Hepatic stellate cell (primary cell): Measurements from ENCODE around the gene FETUB.

ENCODE experiments used
- DNase-seq: peaks from one replicate; pipeline ENCODE4 v3.0.0; 2011; ENCODE audit warnings: low spot score

The FETUB gene, protein sequence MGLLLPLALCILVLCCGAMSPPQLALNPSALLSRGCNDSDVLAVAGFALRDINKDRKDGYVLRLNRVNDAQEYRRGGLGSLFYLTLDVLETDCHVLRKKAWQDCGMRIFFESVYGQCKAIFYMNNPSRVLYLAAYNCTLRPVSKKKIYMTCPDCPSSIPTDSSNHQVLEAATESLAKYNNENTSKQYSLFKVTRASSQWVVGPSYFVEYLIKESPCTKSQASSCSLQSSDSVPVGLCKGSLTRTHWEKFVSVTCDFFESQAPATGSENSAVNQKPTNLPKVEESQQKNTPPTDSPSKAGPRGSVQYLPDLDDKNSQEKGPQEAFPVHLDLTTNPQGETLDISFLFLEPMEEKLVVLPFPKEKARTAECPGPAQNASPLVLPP

DNA sequence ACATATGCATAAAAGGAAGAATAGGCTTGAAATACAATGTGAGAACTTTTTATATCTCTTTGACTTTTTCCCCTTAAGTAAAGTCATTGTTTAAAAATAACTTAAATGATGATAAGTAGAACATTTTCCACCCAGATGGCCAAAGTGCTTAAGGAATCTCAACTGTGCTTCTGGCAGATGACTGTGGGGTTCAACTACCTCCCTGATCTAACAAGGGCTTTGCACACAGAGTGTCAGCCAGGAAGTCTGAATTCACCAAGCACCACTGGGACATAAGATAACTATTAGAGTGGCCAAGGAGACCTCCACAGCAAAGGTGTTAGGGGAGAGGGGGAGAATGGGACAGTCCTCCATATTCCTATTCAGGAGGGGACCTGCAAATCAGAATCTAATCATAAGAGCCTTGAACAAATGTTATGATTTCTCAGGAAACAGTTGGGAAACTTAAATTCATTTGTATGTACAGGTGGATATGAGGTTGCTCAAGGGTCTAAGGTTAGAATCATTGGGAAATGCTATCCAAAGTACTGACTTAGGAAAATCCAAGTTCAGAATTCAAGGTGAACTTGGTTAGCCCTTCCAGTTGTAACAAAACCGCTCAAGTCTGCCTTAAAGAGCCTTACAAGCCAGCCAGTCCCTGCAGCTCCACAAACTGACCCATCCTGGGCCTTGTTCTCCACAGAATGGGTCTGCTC is at the start of gene FETUB:
FETUB (plus strand) TSS at position 622 of the 695 bp plus-strand sequence; CDS start at position 684, 62 bp downstream.
- DNase-seq: no peak

DNA sequence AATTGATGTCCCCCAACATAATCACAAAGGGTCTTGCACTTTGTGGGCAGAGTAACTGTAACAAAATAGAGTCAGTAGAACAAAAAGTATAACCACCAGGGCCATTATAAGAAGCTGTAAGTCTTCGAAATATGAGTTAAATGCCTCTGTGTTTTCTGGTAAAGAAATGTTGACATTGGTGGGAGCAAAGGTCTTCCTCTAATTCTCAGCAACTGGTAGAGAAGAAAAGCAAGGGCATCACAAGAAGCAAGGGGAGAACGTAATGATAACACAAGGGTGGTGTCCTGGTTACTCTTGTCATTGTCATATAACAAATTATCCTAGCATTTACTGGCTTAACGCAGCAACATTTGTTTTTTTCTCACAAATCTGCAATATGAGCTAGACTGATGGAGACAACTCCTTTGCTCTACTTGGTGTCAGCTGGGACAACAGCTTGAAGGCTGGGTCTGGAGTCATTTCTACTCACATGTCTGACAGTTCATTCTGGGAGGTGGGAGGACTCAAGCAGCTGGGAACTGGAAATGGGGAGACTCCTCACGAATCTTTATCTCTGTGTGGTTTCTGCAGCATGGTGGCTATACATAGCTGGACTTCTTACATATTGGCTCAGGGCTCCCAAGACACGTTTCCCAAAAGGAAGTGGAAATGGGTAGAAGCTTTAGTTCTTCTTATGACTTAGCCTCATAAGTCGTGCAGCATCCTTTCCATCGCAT is 49.5 kb upstream of the FETUB start:
- no peak for DNase-seq

DNA sequence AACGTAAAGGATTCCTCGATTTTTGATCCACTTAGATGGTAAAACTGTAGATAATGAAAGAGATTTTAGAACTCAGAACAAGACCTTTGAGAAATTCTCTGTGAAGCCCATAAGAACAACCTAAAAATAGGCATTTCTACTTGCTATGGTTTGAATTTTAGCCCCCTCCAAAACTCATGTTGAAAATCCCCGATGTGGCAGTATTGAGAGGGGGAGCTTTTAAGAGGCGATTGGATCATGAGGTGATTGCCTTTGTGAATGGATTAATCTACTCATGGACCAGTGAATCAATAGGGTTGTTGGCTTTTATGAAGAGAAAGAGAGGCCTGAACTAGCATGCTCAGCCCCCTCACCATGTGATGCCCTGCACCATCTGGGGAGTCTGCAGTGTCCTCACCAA is 47.5 kb upstream of the FETUB start:
- DNase-seq: no peak

DNA sequence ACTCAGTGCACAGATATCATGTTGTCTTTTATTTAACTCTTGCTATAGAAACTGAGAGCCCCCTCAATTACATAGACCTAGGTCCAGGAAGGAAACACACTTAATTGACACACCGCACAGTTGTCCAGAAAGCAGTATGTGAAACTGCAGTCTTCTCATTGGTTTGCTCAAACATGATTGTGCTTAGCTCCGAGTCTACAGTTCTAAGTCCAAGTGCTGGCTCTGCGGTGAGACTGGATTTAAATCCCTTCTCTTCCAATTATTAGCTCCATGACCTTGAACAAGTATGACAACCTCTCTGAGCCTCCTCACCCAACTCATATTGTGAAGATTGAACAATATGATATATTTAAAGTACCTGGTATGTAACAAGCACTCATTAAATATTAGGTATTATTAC is 46.3 kb upstream of the FETUB start:
- no peak for DNase-seq

DNA sequence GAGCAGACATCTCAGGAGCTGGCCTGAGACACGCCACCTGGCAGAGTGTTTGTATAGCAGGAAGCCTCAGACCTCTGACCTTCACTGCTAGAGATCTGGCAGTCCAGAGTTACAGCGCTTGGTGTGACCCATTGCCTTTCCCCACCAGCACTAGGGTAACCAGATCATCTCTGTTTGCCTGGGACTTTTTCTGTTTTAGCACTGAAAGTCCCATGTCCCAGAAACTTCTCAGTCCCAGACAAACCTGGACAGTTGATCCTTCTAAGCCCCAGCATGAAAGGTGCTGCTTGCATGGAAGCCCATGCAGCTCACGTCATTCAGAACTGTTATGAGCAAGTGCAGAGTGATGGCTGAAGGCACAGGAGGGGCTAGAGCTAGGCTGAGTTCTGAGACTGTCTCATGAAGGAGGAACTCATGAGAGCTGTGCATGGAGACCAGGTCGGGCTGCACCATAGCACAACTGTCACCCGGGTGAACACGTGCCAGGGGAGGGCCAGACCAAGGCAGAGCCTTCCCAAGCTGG is 45.5 kb upstream of the FETUB start:
- DNase-seq: no peak

DNA sequence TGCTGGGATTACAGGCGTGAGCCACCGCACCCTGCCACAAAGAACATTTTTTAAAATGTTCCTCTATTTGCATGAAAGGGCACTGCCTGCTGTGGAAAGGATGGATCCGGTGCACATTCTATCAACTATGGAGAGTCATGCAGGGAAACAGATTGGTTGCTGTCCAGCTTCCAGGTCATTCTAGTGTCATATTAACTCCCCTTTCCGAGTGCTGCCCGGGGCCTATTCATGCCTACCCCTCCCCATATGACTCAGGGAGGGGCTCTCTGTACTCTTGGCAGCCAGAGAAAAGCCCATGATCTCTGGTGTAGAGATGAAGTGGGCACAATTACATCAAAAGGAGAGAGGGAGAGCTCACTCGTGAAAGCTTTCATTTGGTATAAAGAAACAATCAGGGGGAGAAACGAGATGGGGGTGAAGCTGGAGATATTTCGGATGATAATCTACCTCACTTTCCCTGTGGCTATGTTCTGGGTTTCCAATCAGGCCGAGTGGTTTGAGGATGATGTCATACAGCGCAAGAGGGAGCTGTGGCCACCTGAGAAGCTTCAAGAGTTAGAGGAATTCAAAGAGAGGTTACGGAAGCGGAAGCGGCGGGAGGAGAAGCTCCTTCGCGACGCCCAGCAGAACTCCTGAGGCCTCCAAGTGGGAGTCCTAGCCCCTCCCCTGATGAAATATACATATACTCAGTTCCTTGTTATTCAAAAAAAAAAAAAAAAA is 43.5 kb upstream of the FETUB start:
- DNase-seq: no peak

DNA sequence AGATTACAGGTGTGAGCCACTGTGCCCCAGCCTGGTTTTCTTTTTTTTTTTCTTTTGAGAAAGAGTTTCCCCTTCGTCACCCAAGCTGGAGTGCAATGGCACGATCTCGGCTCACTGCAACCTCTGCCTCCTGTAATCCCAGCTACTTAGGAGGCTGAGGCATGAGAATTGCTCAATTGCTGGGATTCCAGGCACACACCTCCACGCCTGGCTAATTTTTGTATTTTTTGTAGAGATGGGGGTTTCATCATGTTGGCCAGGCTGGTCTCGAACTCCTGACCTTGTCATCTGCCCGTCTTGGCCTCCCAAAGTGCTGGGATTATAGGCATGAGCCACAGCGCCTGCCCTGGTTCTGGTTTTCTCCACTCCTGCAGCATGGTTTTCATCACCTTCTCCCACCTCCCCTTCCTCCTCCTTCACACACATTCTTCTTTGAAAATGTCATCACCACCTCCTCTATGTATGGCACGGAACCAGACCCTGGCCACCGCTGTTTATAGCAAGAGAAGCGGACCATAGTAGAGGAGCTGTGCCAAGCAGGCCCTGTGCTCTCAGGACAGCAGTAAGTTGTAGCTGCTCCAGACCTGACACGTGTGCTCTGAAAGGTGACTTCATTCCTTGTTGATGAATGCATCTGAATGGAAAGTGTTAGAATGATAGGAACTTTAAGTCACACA is 42.0 kb upstream of the FETUB start:
- DNase-seq: no peak

DNA sequence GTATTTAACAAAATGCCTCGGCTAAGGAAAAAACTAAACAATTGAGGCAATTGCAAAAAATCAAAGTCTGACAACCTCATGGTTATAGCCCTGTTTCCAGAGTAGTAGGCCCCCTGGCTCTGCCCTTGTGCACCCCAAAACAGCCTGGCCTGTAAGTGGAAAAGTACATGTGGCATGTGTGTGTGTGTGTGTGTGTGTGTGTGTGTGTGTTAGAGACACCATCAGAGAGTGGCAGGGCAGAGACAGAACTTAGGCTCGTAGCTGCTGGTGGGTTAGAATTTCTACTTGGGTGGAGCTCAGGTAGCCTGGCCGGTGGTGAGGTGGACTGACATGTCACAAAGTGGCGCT is 41.4 kb upstream of the FETUB start:
- no peak for DNase-seq

DNA sequence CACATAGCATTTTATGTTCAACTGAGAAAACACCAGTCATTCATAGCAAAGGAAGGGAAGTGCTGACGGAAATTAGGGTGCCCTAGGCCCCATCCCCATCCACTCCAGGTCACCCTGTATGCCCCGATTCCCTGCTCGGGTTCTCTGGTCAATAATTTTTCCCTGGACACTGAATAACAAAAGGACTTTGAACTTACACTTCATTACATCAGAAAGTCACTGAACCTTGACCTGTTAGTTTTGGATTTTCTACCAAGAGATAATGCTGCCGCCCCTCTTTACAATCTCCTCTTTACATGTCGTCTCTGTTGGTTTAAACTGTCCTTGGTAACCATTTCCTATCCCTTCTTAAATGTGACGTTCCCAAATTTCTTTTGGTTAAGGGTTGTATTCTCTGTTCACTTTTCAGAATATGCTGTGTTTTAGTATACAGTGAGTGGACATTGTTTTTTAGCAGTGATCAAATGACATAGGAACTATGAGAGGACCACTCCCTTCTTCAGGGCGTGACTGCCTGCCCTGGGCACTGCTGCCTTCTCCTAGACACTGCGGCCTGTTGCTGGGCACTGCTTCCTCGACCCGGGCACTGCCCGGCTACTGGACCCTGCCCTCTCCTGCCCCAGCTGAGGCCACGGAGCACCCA is 40.9 kb upstream of the FETUB start:
- DNase-seq: no peak

DNA sequence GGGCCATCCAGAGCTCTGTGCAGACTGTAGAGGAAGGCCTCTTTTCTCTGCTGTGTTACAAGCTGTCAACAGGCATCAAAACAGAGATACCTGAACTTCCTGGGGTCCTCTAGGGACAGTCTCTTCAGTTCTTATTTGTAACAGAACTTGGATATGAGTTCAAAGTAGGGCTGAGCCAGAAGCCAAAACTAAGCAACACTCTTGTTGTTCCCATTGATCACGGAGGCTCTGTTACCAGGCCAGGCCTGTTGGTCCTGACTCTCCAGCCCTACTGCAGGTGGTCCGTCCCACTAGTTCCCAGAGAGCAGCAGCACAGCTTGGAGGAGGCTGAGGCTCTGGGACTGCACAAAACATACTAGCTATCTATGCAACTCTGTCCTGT is 40.4 kb upstream of the FETUB start:
- no peak for DNase-seq

DNA sequence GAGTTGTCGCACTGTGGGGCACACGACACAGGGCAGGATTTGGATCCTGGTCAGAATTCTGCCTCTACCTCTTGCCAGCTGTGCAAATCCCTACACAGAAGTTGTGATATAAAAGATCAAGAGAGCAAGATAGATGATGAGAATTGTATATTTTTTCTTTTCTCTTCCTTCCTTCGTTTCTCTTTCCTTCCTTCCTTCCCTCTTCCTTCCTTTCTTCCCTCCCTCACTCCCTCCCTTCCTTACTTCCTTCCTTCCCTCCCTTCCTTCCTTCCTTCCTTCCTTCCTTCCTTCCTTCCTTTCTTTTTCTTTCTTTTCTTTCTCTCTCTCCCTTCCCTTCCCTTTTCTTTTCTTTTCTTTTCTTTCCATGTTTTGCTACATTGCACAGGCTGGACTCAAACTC is 39.3 kb upstream of the FETUB start:
- DNase-seq: no peak

DNA sequence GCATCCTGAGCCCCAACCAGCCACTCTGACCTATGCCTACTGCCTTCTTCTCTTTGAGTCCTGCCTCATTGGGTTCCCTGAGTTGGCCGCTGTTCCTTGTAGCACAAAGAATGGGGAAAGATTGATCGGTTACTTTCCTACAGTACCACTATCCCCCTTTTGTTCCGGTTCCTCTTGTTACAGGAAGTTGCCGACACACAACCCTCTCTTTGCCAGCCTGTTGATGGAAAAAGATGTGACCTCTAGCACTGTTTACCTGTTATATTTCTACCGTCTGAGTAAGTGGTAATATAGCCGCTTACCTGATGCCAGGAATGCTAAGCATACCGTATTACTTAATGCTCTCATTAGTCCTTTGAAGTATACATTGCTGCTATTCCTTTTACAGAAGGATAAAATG is 37.0 kb upstream of the FETUB start:
- no peak for DNase-seq

DNA sequence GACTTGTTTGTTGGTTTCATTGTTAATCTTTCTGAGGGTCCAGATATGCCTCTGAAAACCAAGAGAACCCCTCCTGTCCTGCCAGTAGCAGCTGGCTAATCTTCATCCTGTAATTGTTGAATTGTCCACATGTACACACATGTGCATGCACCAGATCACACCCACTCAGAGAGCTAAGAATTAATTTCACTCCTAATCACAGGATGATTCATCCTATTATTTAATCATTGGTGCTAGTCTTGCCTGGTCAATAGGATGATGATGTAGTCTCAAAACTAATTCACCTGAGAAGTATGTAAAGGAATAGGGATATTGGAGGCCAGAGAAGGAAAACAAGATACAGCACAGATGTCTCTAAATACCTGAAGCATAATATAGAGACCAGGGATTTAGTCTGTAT is 35.1 kb upstream of the FETUB start:
- no peak for DNase-seq

DNA sequence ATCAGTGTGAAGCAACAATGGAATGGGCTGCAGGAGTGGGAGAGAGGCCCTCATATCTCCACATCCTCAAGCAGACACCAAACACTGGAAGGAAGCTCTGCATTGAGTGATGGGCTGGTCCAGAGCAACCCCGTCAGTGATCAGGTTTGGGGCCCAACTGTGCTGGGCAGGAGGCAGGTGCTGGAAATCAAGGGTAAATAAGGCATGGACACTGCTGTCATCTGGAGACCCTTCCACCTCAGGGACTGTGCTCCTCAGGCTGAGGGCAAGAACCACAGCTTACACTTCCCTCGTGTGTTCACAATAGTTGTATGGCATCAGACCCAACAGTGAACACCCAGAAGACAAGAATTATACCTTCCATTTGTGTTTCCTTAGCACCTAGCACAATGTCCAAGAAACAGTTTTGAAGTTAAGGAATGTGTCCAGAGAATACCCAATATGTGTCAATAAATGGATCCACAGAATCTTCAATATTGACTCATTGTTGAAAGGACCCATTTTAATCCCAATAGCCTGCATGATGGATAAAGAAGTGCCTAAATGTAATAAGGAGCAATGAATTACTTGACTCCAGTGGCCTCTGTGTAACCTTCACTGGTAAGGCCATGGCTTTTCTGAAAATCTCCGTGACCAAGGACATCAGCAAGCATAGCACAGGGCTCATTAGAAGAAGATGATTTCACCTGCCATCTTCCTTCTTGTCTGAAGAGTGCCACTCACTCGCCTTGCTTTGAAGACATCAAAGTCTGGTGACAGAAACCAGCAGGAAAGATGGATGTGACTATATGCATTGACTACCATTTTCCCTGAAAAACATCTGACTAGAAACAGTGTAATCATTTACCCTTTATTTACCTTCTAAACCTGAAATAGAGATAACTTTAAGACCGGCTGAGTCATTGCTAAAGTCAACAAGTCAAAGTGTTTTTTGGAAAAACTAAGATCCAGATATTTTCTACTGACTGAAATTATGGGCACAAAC is 34.3 kb upstream of the FETUB start:
- DNase-seq: no peak

DNA sequence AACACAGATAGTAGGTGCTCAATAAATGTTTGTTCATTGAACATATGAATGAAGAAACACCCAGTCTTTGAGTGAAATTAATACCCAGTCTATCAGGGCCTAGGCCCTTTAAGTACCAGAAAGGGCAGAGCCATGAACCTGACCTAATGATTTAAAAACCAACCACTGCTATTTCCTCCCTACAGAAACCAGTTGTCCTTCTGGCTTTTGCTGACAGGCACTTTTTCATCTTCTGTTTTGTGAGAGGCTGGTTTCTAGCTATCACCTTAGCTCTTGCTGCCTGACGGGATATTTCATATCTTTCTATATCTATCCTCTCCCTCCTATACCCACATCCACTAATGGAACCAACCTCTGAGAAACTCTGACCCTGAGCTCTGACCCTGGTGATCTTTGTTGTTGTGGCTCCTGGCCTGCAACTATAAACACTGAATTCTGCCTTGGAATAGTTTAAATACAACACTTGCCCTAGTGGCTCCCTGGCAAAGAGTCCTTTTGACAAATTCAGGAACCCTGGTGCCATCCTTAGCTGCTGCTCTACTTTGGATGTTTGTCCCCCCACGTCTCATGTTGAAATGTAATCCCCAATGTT is 31.5 kb upstream of the FETUB start:
- no peak for DNase-seq

DNA sequence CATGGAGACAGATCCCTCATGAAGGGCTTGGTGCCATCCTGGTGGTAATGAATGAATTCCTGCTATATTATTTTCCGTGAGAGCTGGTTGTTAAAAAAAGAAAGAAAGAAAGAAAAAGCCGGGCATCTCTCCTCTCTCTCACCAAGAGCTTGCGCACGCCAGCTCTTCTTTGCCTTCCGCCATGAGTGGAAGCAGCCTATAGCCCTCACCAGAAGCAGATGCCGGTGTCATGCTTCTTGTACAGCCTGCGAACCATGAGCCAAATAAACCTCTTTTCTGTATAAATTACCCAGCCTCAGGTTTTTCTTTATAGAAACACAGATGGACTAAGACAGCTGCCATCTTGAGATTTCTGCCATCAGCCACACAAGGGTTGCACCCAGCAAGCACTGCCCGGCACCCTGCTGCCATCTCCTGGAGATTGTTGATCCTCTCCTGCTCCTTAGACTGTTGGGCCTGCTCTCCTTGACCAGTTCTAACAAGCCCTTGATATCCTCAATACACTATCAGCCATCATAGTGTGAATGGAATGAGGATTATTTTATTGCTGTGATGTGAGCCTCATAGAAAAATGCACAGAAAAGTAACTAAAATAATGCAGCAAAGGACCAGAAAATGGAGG is 30.8 kb upstream of the FETUB start:
- DNase-seq: peak; percentile 20

DNA sequence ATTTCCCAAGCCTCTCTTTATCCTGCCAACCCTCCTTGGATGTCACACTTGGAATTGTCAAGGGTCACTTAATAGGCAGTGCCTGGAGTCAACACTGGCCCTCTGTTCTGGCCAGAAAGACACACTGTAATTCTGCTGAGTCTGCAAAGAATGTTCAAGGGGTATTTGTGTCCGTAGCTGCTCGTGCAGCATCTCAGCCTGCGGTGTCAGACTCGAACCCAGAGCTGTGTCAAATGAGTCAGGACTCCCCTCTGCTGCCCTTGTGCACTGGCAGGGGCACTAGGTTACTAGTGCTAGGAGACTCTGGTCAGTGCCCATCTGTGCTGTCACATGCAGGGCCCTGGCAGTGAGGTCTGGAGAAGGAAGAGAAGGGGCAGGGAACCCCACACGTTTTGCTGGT is 28.1 kb upstream of the FETUB start:
- DNase-seq: no peak

DNA sequence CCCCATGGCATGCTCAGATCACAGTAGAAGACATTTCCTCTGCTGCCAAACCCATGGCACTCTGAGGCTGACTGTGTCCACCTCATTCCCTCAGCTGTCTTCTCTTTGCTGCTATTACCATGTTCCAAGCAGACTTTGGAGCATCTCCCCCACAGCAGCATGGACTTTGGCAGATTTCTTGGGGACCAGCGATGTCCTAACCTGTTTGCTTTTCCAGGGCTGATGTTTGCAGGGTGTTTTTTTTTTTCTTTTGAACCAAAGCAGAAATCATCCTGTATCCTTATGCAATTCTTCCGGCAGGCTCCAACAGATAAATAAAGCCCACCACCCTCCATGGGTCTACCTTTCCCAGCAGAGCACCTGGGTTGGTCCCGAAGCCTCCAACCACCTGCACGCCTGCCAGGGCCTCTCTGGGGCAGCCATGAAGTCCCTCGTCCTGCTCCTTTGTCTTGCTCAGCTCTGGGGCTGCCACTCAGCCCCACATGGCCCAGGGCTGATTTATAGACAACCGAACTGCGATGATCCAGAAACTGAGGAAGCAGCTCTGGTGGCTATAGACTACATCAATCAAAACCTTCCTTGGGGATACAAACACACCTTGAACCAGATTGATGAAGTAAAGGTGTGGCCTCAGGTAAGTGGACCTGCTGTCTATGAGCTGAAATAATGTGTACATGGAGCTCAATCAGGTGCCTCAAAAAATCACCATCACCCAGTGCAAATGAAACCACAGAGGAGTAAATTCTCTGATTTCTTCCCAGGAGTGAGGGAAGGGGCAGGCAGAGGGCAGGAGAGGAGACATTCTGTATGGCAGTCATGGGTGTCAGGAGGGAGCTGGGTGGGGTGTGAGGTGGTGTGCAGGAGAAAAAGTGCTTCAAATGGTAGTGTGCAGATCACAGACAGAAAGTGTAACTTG is 27.2 kb upstream of the FETUB start, which contains the start of gene AHSG:
AHSG (plus strand) TSS at position 340 of the 916 bp plus-strand sequence; CDS start at position 422, 82 bp downstream.
- no peak for DNase-seq
